RWPE1 (cell line): ENCODE results near the gene TOR2A.

Experiments
- CTCF ChIA-PET: fragments of 350-600 bp; sonication (Branson Sonifier 250); formaldehyde crosslinking; extraction: SDS; loops from one replicate; lab custom pipeline; 2021; lab: Yijun Ruan, JAX
- POLR2A ChIA-PET: fragments of 400-600 bp; formaldehyde crosslinking; extraction: SDS; loops from one replicate; lab custom pipeline; 2020; ENCODE audit warnings: antibody characterized with exemption; ENCODE audit not compliant: low non-redundant PET; lab: Yijun Ruan, JAX
- DNase-seq: peaks from one replicate; pipeline ENCODE4 v3.0.0; 2012; ENCODE audit warnings: low spot score
- H3K27ac ChIP-seq: fragments of 450-650 bp; 2 replicates; pipeline ENCODE4 v1.5.1; 2017
- CTCF ChIP-seq: fragments of 450-650 bp; conservative IDR thresholded peaks from 2 replicates; pipeline ENCODE4 v1.5.1; 2017; ENCODE audit warnings: low read depth, mild to moderate bottlenecking

TOR2A gene

GRCh38 chr9:127755061-127756060 is 20.3 kb upstream of the TOR2A start:
- CTCF ChIA-PET = interaction anchor here (0.5 to 0.6 kb wide), 2 partner anchors 15 to 325 kb away, joined by 3 read pairs; no protein-coding TSS in a partner anchor
- POLR2A ChIA-PET = no interaction called here
- no peak for DNase-seq
- H3K27ac ChIP-seq = no peak overlapping the region
- no peak for TF ChIP-seq CTCF

- POLR2A ChIA-PET = no interaction called here
- no peak for TF ChIP-seq CTCF
- CTCF ChIA-PET = no interaction called here
- no peak overlapping the region for H3K27ac ChIP-seq
- DNase-seq = peak; percentile 78
Measured at GRCh38 chr9:127754099-127755060, 19.3 kb upstream of the TOR2A start.

- CTCF ChIA-PET = no interaction called here
- POLR2A ChIA-PET = no interaction called here
- H3K27ac ChIP-seq = no peak overlapping the region
- DNase-seq = no peak
- no peak for TF ChIP-seq CTCF
Measured at GRCh38 chr9:127753622-127754021, 18.5 kb upstream of the TOR2A start.

GRCh38 chr9:127753148-127753547 is 18.1 kb upstream of the TOR2A start:
- no peak for TF ChIP-seq CTCF
- ChIA-PET CTCF (no interaction called here), POLR2A (interaction anchor here (0.7 kb wide), 1 partner anchor 1582 kb away, joined by 6 read pairs; no protein-coding TSS in a partner anchor)
- DNase-seq = no peak
- H3K27ac ChIP-seq = no peak overlapping the region

GRCh38 chr9:127751269-127752054 is 16.4 kb upstream of the TOR2A start:
- peak; percentile 65 for DNase-seq
- POLR2A ChIA-PET = interaction anchor here (0.5 kb wide), 2 partner anchors 11 to 28 kb away, joined by 3 to 5 read pairs; no protein-coding TSS in a partner anchor
- H3K27ac ChIP-seq = no peak overlapping the region
- CTCF ChIA-PET = no interaction called here
- no peak for TF ChIP-seq CTCF
